Liver (tissue), 3 donors: ENCODE data around the gene ZFX.

Experiments
- EGR1 ChIP-seq, 2 donors: IDR thresholded peaks; 2 replicates each; pipeline ENCODE4 v1.6.1; 2016 to 2018; ENCODE audit warnings: antibody characterized with exemption in 2 of 2, low read depth in 2 of 2
- FOXA1 ChIP-seq: IDR thresholded peaks from 2 replicates; pipeline ENCODE4 v1.6.1; 2016; ENCODE audit warnings: antibody characterized with exemption
- GABPA ChIP-seq, 2 donors: IDR thresholded peaks in 1 of 2; conservative IDR thresholded peaks in 1 of 2; 2 replicates each; pipeline ENCODE4 v1.6.1; 2016; ENCODE audit warnings: antibody characterized with exemption in 2 of 2, mild to moderate bottlenecking in 1 of 2, moderate library complexity in 1 of 2
- JUND ChIP-seq, 2 donors: IDR thresholded peaks; 2 replicates each; pipeline ENCODE4 v1.6.1; 2016; ENCODE audit warnings: antibody characterized with exemption in 2 of 2
- RAD21 ChIP-seq, 2 donors: IDR thresholded peaks; 2 replicates each; pipeline ENCODE4 v1.6.1; 2016; ENCODE audit warnings: antibody characterized with exemption in 2 of 2, mild to moderate bottlenecking in 2 of 2
- RXRA ChIP-seq, 2 donors: IDR thresholded peaks; 2 replicates each; pipeline ENCODE4 v1.6.1; 2017 to 2018; ENCODE audit warnings: antibody characterized with exemption in 2 of 2, mild to moderate bottlenecking in 1 of 2
- SP1 ChIP-seq: IDR thresholded peaks from 2 replicates; pipeline ENCODE4 v1.6.1; 2018; ENCODE audit warnings: antibody characterized with exemption, mild to moderate bottlenecking
- TAF1 ChIP-seq: conservative IDR thresholded peaks from 2 replicates; pipeline ENCODE4 v1.6.1; 2016; ENCODE audit warnings: antibody characterized with exemption, mild to moderate bottlenecking
- YY1 ChIP-seq: IDR thresholded peaks from 2 replicates; pipeline ENCODE4 v1.6.1; 2016; ENCODE audit warnings: antibody characterized with exemption, mild to moderate bottlenecking
- TF ChIP-seq, protein P1 (sequence below): fragments of 150-350 bp; IDR thresholded peaks from 2 replicates; pipeline ENCODE4 v1.5.1; 2017; ENCODE audit warnings: improper control_type of control experiment, low read depth, low read length; ENCODE audit not compliant: missing input control
- TF ChIP-seq, protein P2 (sequence below): IDR thresholded peaks from 2 replicates; pipeline ENCODE4 v1.6.1; 2016; ENCODE audit warnings: antibody characterized with exemption
- TF ChIP-seq, protein P3 (sequence below): IDR thresholded peaks from 2 replicates; pipeline ENCODE4 v1.6.1; 2016; ENCODE audit warnings: antibody characterized with exemption
- TF ChIP-seq, protein P4 (sequence below): IDR thresholded peaks from 2 replicates; pipeline ENCODE4 v1.6.1; 2016; ENCODE audit warnings: antibody characterized with exemption
- TF ChIP-seq, protein P5 (sequence below): IDR thresholded peaks from 2 replicates; pipeline ENCODE4 v1.6.1; 2016; ENCODE audit warnings: antibody characterized with exemption, mild to moderate bottlenecking
- donor health status: healthy.
- donor health status: healthy.

DNA sequence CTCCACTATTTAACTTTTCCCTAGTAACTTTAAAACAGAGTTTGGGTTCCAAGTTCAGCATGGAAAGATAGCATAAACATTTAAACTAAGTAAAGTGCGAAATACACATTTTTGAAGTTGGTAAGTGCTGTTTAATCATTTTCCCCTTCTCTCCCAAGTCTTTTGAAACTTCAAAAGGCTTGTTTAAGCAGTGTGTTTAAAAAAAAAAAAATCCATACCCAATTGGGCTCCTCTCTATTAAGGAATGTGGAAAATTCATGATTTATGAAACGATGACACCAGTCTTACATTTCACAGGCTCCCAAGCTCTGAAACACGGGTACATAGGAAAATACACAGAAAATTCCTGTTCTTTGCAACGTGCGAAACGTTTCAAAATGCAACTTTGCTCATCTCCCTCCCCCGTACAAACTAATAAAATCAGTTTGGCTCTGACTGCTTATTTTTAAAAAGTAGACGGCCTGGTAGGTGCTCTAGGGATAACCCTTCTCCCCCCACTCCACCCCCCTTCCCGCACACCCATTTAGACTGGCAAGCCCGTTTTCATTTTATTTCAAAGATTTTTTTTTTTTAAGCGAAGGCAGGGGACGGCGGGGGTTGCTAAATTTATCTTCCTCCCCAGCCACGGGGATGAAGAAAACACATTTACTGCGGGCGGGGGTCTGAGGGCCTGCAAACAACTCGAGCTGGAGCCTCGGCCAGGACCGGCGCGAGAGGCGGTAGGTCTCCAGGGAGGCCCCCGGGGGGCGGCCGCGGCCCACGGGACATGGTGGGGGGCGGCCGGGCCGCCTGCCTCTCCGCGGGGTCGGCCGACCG lies 786 bp upstream of the ZFX start:
- TF ChIP-seq, protein P1, sequence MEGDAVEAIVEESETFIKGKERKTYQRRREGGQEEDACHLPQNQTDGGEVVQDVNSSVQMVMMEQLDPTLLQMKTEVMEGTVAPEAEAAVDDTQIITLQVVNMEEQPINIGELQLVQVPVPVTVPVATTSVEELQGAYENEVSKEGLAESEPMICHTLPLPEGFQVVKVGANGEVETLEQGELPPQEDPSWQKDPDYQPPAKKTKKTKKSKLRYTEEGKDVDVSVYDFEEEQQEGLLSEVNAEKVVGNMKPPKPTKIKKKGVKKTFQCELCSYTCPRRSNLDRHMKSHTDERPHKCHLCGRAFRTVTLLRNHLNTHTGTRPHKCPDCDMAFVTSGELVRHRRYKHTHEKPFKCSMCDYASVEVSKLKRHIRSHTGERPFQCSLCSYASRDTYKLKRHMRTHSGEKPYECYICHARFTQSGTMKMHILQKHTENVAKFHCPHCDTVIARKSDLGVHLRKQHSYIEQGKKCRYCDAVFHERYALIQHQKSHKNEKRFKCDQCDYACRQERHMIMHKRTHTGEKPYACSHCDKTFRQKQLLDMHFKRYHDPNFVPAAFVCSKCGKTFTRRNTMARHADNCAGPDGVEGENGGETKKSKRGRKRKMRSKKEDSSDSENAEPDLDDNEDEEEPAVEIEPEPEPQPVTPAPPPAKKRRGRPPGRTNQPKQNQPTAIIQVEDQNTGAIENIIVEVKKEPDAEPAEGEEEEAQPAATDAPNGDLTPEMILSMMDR: no peak
- no peak for TF ChIP-seq RAD21 (IDR thresholded peaks at IDR 0.05)
- TF ChIP-seq, protein P2, sequence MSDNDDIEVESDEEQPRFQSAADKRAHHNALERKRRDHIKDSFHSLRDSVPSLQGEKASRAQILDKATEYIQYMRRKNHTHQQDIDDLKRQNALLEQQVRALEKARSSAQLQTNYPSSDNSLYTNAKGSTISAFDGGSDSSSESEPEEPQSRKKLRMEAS: no peak
- no peak for TF ChIP-seq TAF1
- no peak for TF ChIP-seq RXRA (IDR thresholded peaks at IDR 0.05)
- no peak for TF ChIP-seq EGR1 (IDR thresholded peaks at IDR 0.05; ENCODE audit: low read depth in 2 of 2)
- TF ChIP-seq SP1: no peak
- no peak for TF ChIP-seq JUND (IDR thresholded peaks at IDR 0.05)
- TF ChIP-seq, protein P3, sequence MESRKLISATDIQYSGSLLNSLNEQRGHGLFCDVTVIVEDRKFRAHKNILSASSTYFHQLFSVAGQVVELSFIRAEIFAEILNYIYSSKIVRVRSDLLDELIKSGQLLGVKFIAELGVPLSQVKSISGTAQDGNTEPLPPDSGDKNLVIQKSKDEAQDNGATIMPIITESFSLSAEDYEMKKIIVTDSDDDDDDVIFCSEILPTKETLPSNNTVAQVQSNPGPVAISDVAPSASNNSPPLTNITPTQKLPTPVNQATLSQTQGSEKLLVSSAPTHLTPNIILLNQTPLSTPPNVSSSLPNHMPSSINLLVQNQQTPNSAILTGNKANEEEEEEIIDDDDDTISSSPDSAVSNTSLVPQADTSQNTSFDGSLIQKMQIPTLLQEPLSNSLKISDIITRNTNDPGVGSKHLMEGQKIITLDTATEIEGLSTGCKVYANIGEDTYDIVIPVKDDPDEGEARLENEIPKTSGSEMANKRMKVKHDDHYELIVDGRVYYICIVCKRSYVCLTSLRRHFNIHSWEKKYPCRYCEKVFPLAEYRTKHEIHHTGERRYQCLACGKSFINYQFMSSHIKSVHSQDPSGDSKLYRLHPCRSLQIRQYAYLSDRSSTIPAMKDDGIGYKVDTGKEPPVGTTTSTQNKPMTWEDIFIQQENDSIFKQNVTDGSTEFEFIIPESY: no peak
- TF ChIP-seq, protein P4, sequence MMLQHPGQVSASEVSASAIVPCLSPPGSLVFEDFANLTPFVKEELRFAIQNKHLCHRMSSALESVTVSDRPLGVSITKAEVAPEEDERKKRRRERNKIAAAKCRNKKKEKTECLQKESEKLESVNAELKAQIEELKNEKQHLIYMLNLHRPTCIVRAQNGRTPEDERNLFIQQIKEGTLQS: no peak
- TF ChIP-seq, protein P5, sequence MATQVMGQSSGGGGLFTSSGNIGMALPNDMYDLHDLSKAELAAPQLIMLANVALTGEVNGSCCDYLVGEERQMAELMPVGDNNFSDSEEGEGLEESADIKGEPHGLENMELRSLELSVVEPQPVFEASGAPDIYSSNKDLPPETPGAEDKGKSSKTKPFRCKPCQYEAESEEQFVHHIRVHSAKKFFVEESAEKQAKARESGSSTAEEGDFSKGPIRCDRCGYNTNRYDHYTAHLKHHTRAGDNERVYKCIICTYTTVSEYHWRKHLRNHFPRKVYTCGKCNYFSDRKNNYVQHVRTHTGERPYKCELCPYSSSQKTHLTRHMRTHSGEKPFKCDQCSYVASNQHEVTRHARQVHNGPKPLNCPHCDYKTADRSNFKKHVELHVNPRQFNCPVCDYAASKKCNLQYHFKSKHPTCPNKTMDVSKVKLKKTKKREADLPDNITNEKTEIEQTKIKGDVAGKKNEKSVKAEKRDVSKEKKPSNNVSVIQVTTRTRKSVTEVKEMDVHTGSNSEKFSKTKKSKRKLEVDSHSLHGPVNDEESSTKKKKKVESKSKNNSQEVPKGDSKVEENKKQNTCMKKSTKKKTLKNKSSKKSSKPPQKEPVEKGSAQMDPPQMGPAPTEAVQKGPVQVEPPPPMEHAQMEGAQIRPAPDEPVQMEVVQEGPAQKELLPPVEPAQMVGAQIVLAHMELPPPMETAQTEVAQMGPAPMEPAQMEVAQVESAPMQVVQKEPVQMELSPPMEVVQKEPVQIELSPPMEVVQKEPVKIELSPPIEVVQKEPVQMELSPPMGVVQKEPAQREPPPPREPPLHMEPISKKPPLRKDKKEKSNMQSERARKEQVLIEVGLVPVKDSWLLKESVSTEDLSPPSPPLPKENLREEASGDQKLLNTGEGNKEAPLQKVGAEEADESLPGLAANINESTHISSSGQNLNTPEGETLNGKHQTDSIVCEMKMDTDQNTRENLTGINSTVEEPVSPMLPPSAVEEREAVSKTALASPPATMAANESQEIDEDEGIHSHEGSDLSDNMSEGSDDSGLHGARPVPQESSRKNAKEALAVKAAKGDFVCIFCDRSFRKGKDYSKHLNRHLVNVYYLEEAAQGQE: no peak
- no peak for TF ChIP-seq GABPA (IDR thresholded peaks at IDR 0.05 in 1 of 2, conservative IDR thresholded peaks at IDR 0.05 in 1 of 2)
- TF ChIP-seq FOXA1: no peak
- TF ChIP-seq YY1: no peak
